Kidney (tissue), 14 donors: ENCODE results near the gene CFP. TPM values are rescaled to one million over a fixed set of nuclear protein-coding genes. Genes with fewer than 3 reads are reported as not detected.
"Not testable (repeated sequence)": the region's sequence is repeated elsewhere in the genome, so short reads cannot be mapped to it uniquely, and the experiment has no call there.

Source experiments
- DNase-seq, 5 donors: peaks; one replicate each; pipeline ENCODE4 v3.0.0-alpha.2; 2013 to 2020
- FAIRE-seq: peaks from 2 replicates; lab custom pipeline; 2012; peaks lifted over from hg19 to GRCh38; lab: Jason Lieb, UNC
- H3K27ac ChIP-seq, 2 donors: one replicate each; pipeline ENCODE4 v1.7.0; 2013; ENCODE audit warnings: low read depth in 2 of 2, low read length in 2 of 2, inconsistent platforms in 1 of 2
- H3K27me3 ChIP-seq: one replicate; pipeline ENCODE4 v1.7.1; 2013; ENCODE audit warnings: low read length, inconsistent platforms; ENCODE audit not compliant: control insufficient read depth, insufficient read depth
- H3K36me3 ChIP-seq, 3 donors: one replicate each; pipeline versions ENCODE4 v1.7.0 to v1.7.1; 2013; ENCODE audit warnings: low read length in 3 of 3, control low read depth in 1 of 3, inconsistent platforms in 1 of 3; ENCODE audit not compliant: insufficient read depth in 3 of 3, control insufficient read depth in 2 of 3
- H3K4me1 ChIP-seq, 3 donors: one replicate each; pipeline versions ENCODE4 v1.7.0 to v1.7.1; 2013; ENCODE audit warnings: low read length in 3 of 3, inconsistent platforms in 1 of 3, low read depth in 1 of 3; ENCODE audit not compliant: control insufficient read depth in 2 of 3, insufficient read depth in 2 of 3
- H3K4me3 ChIP-seq, 3 donors: one replicate each; pipeline versions ENCODE4 v1.7.0 to v1.8.1; 2013; ENCODE audit warnings: low read length in 3 of 3, control low read depth in 1 of 3, inconsistent platforms in 1 of 3
- H3K9ac ChIP-seq, 3 donors: one replicate each; pipeline versions ENCODE4 v1.7.0 to v1.7.1; 2013; ENCODE audit warnings: low read length in 3 of 3, control low read depth in 1 of 3, inconsistent platforms in 1 of 3
- H3K9me3 ChIP-seq, 3 donors: one replicate each; pipeline versions ENCODE4 v1.7.0 to v1.7.1; 2013; ENCODE audit warnings: low read length in 3 of 3, control low read depth in 1 of 3, inconsistent platforms in 1 of 3; ENCODE audit not compliant: control insufficient read depth in 2 of 3, insufficient read depth in 1 of 3
- intact Hi-C: fragments of 100-400 bp; cut with DNase I; formaldehyde crosslinking; loops from one replicate; pipeline ENCODE4 v1.11.1; 2022
- polyA plus RNA-seq: library from polyadenylated mRNA; stranded (reverse); fragments of 350-450 nt; fragmentation: Illumina TruSeq; extraction: RNeasy Lipid Tissue Mini Kit (QIAGEN cat#74804); gene quantifications from one replicate; pipeline ENCODE4 v1.2.3, GENCODE V29; 2014; ENCODE audit warnings: low read depth, low replicate concordance; ENCODE audit not compliant: insufficient read depth
- total RNA-seq: library from RNA; stranded (reverse); fragmentation: NEBNext Ultra II Directional; extraction: Animal tissue kit (Norgen Biotek cat#: 25700); gene quantifications from one replicate; pipeline ENCODE4 v1.2.1, GENCODE V29; 2021
- TF ChIP-seq, protein P1 (sequence below): IDR thresholded peaks from 3 replicates; pipeline ENCODE4 v1.5.1; 2012; ENCODE audit warnings: mild to moderate bottlenecking, moderate library complexity, borderline replicate concordance; ENCODE audit not compliant: insufficient read depth; ENCODE audit errors: extremely low read depth
- donor health status: control.
- donor health status: control.
- donor health status: control.
- donor health status: control.
- donor health status: control.
- donor health status: DM: yes; HTN: yes; CAD: no.
- donor health status: Normal renal cell carcinoma (clear cell type).

The CFP gene
- total and polyA plus RNA-seq, 2 donors from 2014 or later, result 2.1 to 8.3 TPM

DNA sequence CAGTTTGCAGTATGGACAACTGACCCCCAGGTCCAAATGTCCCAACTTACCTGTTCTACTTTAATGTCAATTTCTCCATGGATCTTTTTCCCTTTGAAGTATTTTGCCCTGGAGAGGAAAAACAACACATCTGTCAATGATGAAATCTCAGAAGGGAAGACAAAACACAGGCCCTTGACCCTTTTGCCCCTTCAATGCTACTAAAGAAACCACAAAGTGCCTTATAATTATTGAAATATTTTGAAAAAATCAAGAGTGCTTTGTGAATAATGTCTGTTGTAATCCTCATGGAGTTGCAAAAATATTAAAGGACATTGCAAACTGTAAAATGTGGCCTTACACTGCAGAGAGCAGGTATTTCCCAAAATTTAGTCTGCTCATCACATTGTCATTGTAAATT, 22.6 kb downstream of the CFP start:
- Histone ChIP-seq H3K27me3 (no peaks in the 10 kb centered on the region), H3K36me3 (no peaks in the 10 kb centered on the region), H3K4me3 (no peak overlapping the region), H3K9me3 (no peaks in the 10 kb centered on the region), H3K9ac (no peak overlapping the region), H3K4me1 (no peaks in the 10 kb centered on the region), H3K27ac (no peak overlapping the region)
- intact Hi-C loops, result no loop called here
- no peak for DNase-seq
- TF ChIP-seq, protein P1, sequence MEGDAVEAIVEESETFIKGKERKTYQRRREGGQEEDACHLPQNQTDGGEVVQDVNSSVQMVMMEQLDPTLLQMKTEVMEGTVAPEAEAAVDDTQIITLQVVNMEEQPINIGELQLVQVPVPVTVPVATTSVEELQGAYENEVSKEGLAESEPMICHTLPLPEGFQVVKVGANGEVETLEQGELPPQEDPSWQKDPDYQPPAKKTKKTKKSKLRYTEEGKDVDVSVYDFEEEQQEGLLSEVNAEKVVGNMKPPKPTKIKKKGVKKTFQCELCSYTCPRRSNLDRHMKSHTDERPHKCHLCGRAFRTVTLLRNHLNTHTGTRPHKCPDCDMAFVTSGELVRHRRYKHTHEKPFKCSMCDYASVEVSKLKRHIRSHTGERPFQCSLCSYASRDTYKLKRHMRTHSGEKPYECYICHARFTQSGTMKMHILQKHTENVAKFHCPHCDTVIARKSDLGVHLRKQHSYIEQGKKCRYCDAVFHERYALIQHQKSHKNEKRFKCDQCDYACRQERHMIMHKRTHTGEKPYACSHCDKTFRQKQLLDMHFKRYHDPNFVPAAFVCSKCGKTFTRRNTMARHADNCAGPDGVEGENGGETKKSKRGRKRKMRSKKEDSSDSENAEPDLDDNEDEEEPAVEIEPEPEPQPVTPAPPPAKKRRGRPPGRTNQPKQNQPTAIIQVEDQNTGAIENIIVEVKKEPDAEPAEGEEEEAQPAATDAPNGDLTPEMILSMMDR, result no peak
- FAIRE-seq, result no peak

DNA sequence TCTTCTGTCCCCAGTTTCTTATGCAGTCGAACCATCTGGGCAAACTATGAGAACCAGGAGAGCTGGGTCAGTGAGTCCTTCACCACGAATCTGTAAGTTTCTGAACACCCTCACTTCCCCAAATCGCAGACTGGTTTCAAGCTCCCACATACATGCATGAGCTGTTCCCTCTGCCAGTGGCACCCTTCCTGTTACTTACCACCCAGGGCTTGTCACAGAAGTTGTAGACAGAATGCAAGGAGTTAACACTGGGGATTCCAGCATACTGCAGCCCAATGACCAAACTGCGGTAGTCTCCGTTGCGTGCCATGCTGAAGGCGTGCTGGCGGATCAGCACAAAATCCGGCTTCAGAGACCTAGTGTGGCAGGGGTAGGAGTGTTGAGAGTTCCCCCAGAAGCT, 24.7 kb downstream of the CFP start:
- Histone ChIP-seq H3K9me3 (no peaks in the 10 kb centered on the region), H3K27ac (no peak overlapping the region), H3K36me3 (no peaks in the 10 kb centered on the region), H3K4me1 (no peaks in the 10 kb centered on the region), H3K9ac (no peak overlapping the region), H3K27me3 (no peaks in the 10 kb centered on the region), H3K4me3 (no peak overlapping the region)
- DNase-seq (no peak), FAIRE-seq (no peak)
- TF ChIP-seq, protein P1, result no peak
- intact Hi-C loops, result no loop called here

DNA sequence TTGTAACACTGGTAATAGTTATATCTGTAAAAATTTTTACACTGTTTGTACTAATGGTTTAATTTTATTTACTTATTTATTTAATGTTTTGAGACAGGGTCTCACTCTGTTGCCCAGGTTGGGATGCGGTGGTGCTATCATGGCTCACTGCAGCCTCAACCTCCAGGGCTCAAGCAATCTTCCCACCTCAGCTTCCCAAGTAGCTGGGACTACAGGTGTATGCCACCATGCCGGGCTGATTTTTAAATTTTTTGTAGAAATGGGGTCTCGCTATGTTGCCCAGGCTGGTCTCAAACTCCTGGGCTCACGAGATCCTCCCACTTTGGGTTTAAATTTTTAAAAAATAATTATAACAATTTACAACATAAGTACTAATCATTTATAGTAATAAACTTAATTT, 26.6 kb downstream of the CFP start:
- H3K27me3 ChIP-seq, H3K9ac ChIP-seq, H3K36me3 ChIP-seq, H3K4me1 ChIP-seq, FAIRE-seq, DNase-seq, H3K4me3 ChIP-seq, H3K9me3 ChIP-seq, intact Hi-C loops, H3K27ac ChIP-seq: not testable (repeated sequence)

DNA sequence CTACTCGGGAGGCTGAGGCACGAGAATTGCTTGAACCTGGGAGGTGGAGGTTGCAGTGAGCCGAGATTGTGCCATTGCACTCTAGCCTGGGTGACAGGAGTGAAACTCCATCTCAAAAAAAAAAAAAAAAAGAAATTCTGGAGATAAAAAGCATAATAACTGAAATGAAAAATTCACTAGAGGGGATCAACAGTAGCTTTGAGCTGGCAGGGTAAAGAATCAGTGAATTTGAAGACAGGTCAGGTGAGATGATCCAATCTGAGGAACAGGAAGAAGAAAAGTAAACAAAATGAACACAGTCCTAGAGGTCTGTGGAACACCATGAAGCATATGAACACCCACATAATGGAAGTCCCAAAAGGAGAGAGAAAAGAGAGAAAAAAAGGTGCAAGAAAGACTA, 32.5 kb downstream of the CFP start:
- FAIRE-seq, result no peak
- no peak overlapping the region for H3K27ac ChIP-seq
- H3K4me1 ChIP-seq, result no peaks in the 10 kb centered on the region
- intact Hi-C loops, result no loop called here
- TF ChIP-seq, protein P1, result no peak
- H3K9me3 ChIP-seq, result no peaks in the 10 kb centered on the region
- H3K27me3 ChIP-seq, result no peaks in the 10 kb centered on the region
- no peaks in the 10 kb centered on the region for H3K36me3 ChIP-seq
- DNase-seq, result no peak
- H3K4me3 ChIP-seq, result no peak overlapping the region
- no peak overlapping the region for H3K9ac ChIP-seq
